Measurements from ENCODE around the gene DMAC2.
A peak's percentile ranks its signal among the peaks of the same experiment; 100 is the strongest.
"Not testable (repeated sequence)": the region's sequence is repeated elsewhere in the genome, so short reads cannot be mapped to it uniquely, and the experiment has no call there.

Gene DMAC2

GRCh38 chr19:41439441-41440222 is at the start of gene DMAC2:
Gene DMAC2, minus strand, starts transcription at chr19:41439912. Its CDS starts 13 bp downstream, at chr19:41439899.
- peak; percentile 88 for DNase-seq

- DNase-seq: not testable (repeated sequence)
Measured at GRCh38 chr19:41486953-41487352, 47.2 kb upstream of the DMAC2 start.

- no peak for DNase-seq
Measured at GRCh38 chr19:41484822-41485221, 45.1 kb upstream of the DMAC2 start.

GRCh38 chr19:41480336-41480735 is 40.6 kb upstream of the DMAC2 start:
- DNase-seq: no peak

GRCh38 chr19:41479757-41480191 is 40.1 kb upstream of the DMAC2 start:
- DNase-seq: no peak

- DNase-seq: no peak
Measured at GRCh38 chr19:41478875-41479756, 39.4 kb upstream of the DMAC2 start.

GRCh38 chr19:41478171-41478570 is 38.5 kb upstream of the DMAC2 start:
- DNase-seq: no peak

- DNase-seq: no peak
Measured at GRCh38 chr19:41476583-41476982, 36.9 kb upstream of the DMAC2 start.

- not testable (repeated sequence) for DNase-seq
Measured at GRCh38 chr19:41463257-41464256, 23.8 kb upstream of the DMAC2 start.

GRCh38 chr19:41462497-41462896 is 22.8 kb upstream of the DMAC2 start:
- DNase-seq: no peak

GRCh38 chr19:41457241-41457640 is 17.5 kb upstream of the DMAC2 start:
- no peak for DNase-seq

GRCh38 chr19:41456342-41456918 is 16.7 kb upstream of the DMAC2 start:
- no peak for DNase-seq

GRCh38 chr19:41455936-41456335 is 16.2 kb upstream of the DMAC2 start:
- no peak for DNase-seq

GRCh38 chr19:41452584-41453275 is 13.0 kb upstream of the DMAC2 start:
- DNase-seq: no peak

- no peak for DNase-seq
Measured at GRCh38 chr19:41449865-41450178, 10.1 kb upstream of the DMAC2 start.

- peak; percentile 78 for DNase-seq
Measured at GRCh38 chr19:41449079-41449864, 9.6 kb upstream of the DMAC2 start.

GRCh38 chr19:41447732-41448332 is 8.1 kb upstream of the DMAC2 start:
- no peak for DNase-seq

GRCh38 chr19:41445575-41445974 is 5.9 kb upstream of the DMAC2 start:
- no peak for DNase-seq

- DNase-seq: no peak
Measured at GRCh38 chr19:41443813-41444455, 4.2 kb upstream of the DMAC2 start.

Measured in activated T-cell treated with anti-CD3 and anti-CD28 coated beads, Interleukin-2, amount 50 U/mL, for 1 hour (primary cell).